Activated gamma-delta T cell treated with anti-CD3 and anti-CD28 coated beads, Interleukin-2, amount 50 U/mL, for 16 hours (primary cell): ENCODE data around the gene ZNF141.
"Not testable (repeated sequence)": the region's sequence is repeated elsewhere in the genome, so short reads cannot be mapped to it uniquely, and the experiment has no call there.

Experiments
- DNase-seq: peaks from one replicate; pipeline ENCODE4 v3.0.0-alpha.2; 2020; ENCODE audit warnings: low read depth

Gene ZNF141

DNA sequence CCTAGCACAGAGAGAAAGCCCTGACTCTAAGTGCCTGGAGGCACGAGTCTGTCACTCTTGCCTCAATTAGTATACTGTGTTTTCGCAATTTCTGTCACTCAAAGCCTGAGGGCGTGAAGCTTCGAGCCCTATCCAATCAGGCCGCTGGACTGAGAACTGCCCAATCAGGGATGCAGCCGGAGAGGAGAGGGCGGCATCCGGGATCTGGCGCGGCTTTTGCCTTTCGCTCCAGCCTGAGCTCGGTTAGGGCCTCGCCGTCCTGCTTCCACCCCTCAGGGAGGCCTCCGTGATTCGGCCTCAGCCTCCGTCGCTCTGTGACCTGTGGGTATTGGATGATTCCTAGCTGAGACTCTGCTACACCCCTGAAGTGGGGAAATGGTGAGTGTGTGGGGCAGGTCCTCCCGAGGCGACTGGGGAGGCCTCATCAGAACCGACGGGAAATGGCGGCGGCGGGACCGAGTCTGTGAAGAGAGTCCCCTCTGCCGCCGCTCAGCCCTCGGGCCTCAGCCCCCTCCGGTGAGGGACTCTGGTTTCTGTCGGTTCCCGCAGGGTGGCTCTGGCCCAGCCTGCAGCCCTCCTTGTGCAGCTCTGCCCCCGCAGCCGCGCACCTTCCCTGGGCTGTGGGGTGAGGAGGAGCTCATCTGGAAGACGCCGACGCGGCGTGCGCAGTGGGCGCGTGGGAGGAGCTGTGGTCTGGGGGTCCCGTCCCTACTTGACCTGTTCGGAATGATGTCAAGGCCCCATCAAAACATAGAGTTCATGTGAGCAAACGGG lies 48.5 kb downstream of the ZNF141 start:
- no peak for DNase-seq

DNA sequence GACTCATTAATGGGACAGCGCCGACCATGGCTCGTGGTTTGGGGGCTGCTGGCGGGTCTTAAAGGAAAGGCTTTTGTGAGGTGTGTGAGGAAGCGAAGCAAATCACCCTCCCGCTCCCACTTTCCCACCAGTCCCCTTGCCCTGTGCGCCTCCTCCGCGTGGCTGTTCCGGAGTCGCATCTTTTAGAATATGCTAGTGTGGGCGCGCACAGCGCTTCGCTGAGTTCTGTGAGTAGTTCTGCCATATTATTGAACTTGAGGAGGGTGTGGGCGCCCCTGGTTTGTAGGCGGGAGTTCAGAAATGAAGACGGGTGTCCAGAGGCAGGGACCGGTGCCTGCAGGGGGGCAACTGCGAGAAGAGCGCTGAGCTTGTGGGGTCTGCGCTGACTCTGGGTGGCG lies 49.1 kb downstream of the ZNF141 start:
- no peak for DNase-seq

DNA sequence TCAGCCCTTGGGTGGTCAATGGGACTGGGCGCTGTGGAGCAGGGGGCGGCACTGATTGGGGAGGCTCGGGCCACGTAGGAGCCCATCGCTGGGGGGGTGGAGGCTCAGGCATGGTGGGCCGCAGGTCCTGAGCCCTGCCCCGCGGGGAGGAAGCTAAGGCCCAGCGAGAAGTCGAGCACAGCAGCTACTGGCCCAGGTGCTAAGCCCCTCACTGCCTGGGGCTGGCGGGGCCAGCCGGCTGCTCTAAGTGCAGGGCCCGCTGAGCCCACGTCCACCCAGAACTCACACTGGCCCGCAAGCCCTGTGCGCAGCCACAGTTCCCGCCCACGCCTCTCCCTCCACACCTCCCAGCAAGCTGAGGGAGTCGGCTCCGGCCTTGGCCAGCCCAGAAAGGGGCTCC lies 66.4 kb downstream of the ZNF141 start:
- no peak for DNase-seq

DNA sequence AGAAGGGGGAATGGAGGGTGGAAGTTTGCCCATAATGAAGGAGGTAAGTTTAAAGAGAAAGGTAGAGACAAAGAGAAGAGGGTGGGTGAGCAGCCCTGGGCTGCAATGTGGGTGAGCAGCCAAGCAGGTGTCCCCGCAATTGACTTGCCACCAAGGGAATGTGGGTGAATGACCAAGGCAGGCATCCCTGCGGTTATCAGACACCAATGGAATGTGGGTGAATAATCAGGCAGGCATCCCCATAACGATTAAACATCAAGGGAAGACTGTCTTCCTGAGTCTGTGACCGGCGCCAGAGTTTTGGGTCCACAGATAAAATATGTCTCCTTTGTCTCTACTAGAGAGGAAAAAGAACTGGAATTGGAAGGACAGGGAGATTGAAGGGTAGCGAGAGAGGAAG lies 70.7 kb downstream of the ZNF141 start:
- not testable (repeated sequence) for DNase-seq

DNA sequence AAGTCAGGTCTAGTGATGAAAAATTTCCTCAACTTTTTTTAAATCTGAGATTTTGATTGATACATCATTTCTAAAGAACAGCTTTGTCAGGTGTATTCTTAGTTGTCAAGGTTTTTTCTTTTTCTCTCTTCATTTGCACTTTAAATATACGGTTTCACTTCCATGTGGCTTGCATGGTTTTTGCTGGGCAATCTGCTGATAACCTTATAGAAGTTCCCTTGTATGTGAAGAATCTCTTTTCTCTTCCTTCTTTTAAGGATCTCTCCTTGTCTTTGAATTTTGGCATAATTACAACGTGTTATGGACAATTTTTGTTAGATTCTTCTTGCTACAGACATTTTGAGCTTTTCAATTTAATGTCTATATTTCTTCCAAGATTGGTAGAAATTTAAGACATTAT lies 85.0 kb downstream of the ZNF141 start:
- no peak for DNase-seq
